GM18951 (cell line): ENCODE measurements around the gene CNGA3.
"Not testable (repeated sequence)": the region's sequence is repeated elsewhere in the genome, so short reads cannot be mapped to it uniquely, and the experiment has no call there.

Experiments used
- POLR2A ChIP-seq: IDR thresholded peaks from 4 replicates; pipeline ENCODE4 v1.6.1; 2011; ENCODE audit warnings: mild to moderate bottlenecking; ENCODE audit not compliant: insufficient read length, insufficient read depth; ENCODE audit errors: extremely low read depth
- in situ Hi-C: fragments of 300-500 bp; cut with MboI; formaldehyde crosslinking; loops from one replicate; pipeline ENCODE4 v1.12.0; 2022; ENCODE audit warnings: low sequenced_read_pairs, mixed read lengths, inconsistent platforms; ENCODE audit not compliant: unreplicated experiment

CNGA3 gene

GRCh38 chr2:98433363-98433964, 87.2 kb downstream of the CNGA3 start:
- in situ Hi-C loops: no loop called here
- no peak for TF ChIP-seq POLR2A

GRCh38 chr2:98434492-98434891, 88.2 kb downstream of the CNGA3 start:
- in situ Hi-C loops: no loop called here

GRCh38 chr2:98435670-98436069, 89.4 kb downstream of the CNGA3 start:
- in situ Hi-C loops: not testable (repeated sequence)

More at GRCh38 chr2:98434492-98434891, 88.2 kb downstream of the CNGA3 start:
- TF ChIP-seq POLR2A: no peak

GRCh38 chr2:98436734-98437133, 90.5 kb downstream of the CNGA3 start:
- no peak for TF ChIP-seq POLR2A

GRCh38 chr2:98438190-98439133, 92.2 kb downstream of the CNGA3 start:
- in situ Hi-C loops: no loop called here
- no peak for TF ChIP-seq POLR2A

More at GRCh38 chr2:98436734-98437133, 90.5 kb downstream of the CNGA3 start:
- in situ Hi-C loops: no loop called here

GRCh38 chr2:98441706-98442450, 95.6 kb downstream of the CNGA3 start:
- no peak for TF ChIP-seq POLR2A
- in situ Hi-C loops: no loop called here

GRCh38 chr2:98442488-98442887, 96.2 kb downstream of the CNGA3 start:
- in situ Hi-C loops: no loop called here
- no peak for TF ChIP-seq POLR2A

- TF ChIP-seq POLR2A: peak; percentile 84
- in situ Hi-C loops: no loop called here
These were observed 98.3 kb downstream of the CNGA3 start, which contains the start of gene INPP4A for GRCh38 chr2:98444436-98445176. TSS of gene INPP4A (plus strand) at chr2:98444858. CDS start at chr2:98520049, 75,191 bp downstream.

- TF ChIP-seq POLR2A: no peak
- in situ Hi-C loops: no loop called here
These were observed 99.0 kb downstream of the CNGA3 start for GRCh38 chr2:98445177-98445682.

- in situ Hi-C loops: no loop called here
- TF ChIP-seq POLR2A: no peak
These were observed 99.7 kb downstream of the CNGA3 start for GRCh38 chr2:98445683-98446581.

GRCh38 chr2:98446850-98447249, 100.6 kb downstream of the CNGA3 start:
- in situ Hi-C loops: no loop called here
- TF ChIP-seq POLR2A: no peak
